Activated CD8-positive, alpha-beta T cell treated with anti-CD3 and anti-CD28 coated beads for 36 hours (primary cell): ENCODE data around the gene KPTN. TPM values are rescaled to one million over a fixed set of nuclear protein-coding genes. Genes with fewer than 3 reads are reported as not detected.

Experiments used
- ATAC-seq: fragments of 200-7000 bp; cut with Tn5 transposase; one replicate; pipeline ENCODE4 v1.10.0; 2021; ENCODE audit warnings: mild to moderate bottlenecking, moderate library complexity
- CTCF ChIA-PET: fragments of 350-600 bp; sonication (Branson Sonifier 250); formaldehyde crosslinking; loops from one replicate; lab custom pipeline; 2021; ENCODE audit warnings: antibody characterized with exemption; lab: Charles Lee
- POLR2A ChIA-PET: fragments of 350-600 bp; sonication (Branson Sonifier 250); formaldehyde crosslinking; loops from one replicate; lab custom pipeline; 2021; ENCODE audit warnings: antibody characterized with exemption; lab: Charles Lee
- DNase-seq: peaks from one replicate; pipeline ENCODE4 v3.0.0-alpha.2; 2020
- H3K27ac Mint-ChIP-seq: one replicate; pipeline ENCODE4 v1.8.0; 2021; ENCODE audit warnings: mild to moderate bottlenecking, mixed read lengths
- H3K27me3 Mint-ChIP-seq: one replicate; pipeline ENCODE4 v1.8.0; 2021; ENCODE audit warnings: mixed read lengths
- H3K36me3 Mint-ChIP-seq: one replicate; pipeline ENCODE4 v1.8.0; 2021; ENCODE audit warnings: low read depth, mixed read lengths
- H3K4me1 Mint-ChIP-seq: one replicate; pipeline ENCODE4 v1.8.0; 2021; ENCODE audit warnings: low read depth, mixed read lengths
- H3K4me3 Mint-ChIP-seq: one replicate; pipeline ENCODE4 v1.8.0; 2021; ENCODE audit warnings: mild to moderate bottlenecking, moderate library complexity, mixed read lengths
- H3K9me3 Mint-ChIP-seq: one replicate; pipeline ENCODE4 v1.8.0; 2021; ENCODE audit warnings: mixed read lengths
- CTCF ChIP-seq: fragments of 200-600 bp; IDR thresholded peaks from one replicate; pipeline ENCODE4 v1.8.0; 2022; ENCODE audit warnings: antibody characterized with exemption, mild to moderate bottlenecking
- intact Hi-C: fragments of 100-400 bp; cut with micrococcal nuclease; formaldehyde crosslinking; loops from one replicate; pipeline ENCODE4 v1.10.0; 2022
- total RNA-seq, 2 experiments: library from RNA; stranded (reverse); gene quantifications; one replicate each; pipeline ENCODE4 v1.2.3, GENCODE V29; 2021

Gene KPTN
- total RNA-seq, 2 experiments from 2014 or later: 10.4 to 11.0 TPM

- intact Hi-C loops: loop anchor here (2.0 to 10.0 kb wide), 3 partner anchors 47 to 261 kb away; partner anchors contain the start of genes KPTN and NAPA
Measured at GRCh38 chr19:47437500-47437899, 46.5 kb downstream of the KPTN start.

GRCh38 chr19:47436712-47437401, 47.2 kb downstream of the KPTN start:
- peaks cover 26% of the 10 kb centered on the region for H3K4me1 Mint-ChIP-seq
- intact Hi-C loops: loop anchor here (2.0 to 10.0 kb wide), 3 partner anchors 48 to 262 kb away; partner anchors contain the start of genes KPTN and NAPA
- POLR2A ChIA-PET: interaction anchor here (1.1 to 1.5 kb wide), 2 partner anchors 161 to 172 kb away, joined by 3 to 4 read pairs; no protein-coding TSS in a partner anchor
- H3K36me3 Mint-ChIP-seq: no peaks in the 10 kb centered on the region
- no peak overlapping the region for H3K4me3 Mint-ChIP-seq
- peaks cover 41% of the 10 kb centered on the region for H3K27me3 Mint-ChIP-seq
- H3K9me3 Mint-ChIP-seq: no peaks in the 10 kb centered on the region
- DNase-seq (peak; percentile 91), ATAC-seq (peak; percentile 87)
- TF ChIP-seq CTCF: peak; percentile 88
- H3K27ac Mint-ChIP-seq: no peak overlapping the region
- CTCF ChIA-PET: interaction anchor here (0.6 to 6.1 kb wide), 39 partner anchors 9 to 309 kb away, joined by 3 to 91 read pairs (median 5); partner anchors contain the start of genes DHX34, EHD2, KPTN and NAPA

More at GRCh38 chr19:47437500-47437899, 46.5 kb downstream of the KPTN start:
- POLR2A ChIA-PET: interaction anchor here (1.1 kb wide), 1 partner anchor 274 kb away, joined by 4 read pairs; no protein-coding TSS in a partner anchor
- Mint-ChIP-seq H3K36me3 (no peaks in the 10 kb centered on the region), H3K27me3 (peaks cover 40% of the 10 kb centered on the region), H3K4me1 (peaks cover 20% of the 10 kb centered on the region), H3K9me3 (no peaks in the 10 kb centered on the region), H3K4me3 (no peak overlapping the region), H3K27ac (no peak overlapping the region)
- ATAC-seq: no peak
- TF ChIP-seq CTCF: no peak
- CTCF ChIA-PET: interaction anchor here (0.6 to 6.1 kb wide), 4 partner anchors 86 to 307 kb away, joined by 3 to 91 read pairs (median 4); no protein-coding TSS in a partner anchor
- no peak for DNase-seq

- H3K9me3 Mint-ChIP-seq: no peaks in the 10 kb centered on the region
- H3K27me3 Mint-ChIP-seq: peaks cover 41% of the 10 kb centered on the region
- TF ChIP-seq CTCF: no peak
- peaks cover 27% of the 10 kb centered on the region for H3K4me1 Mint-ChIP-seq
- no peak for DNase-seq
- H3K36me3 Mint-ChIP-seq: no peaks in the 10 kb centered on the region
- ATAC-seq: no peak
- POLR2A ChIA-PET: interaction anchor here (0.8 to 1.5 kb wide), 4 partner anchors 53 to 255 kb away, joined by 3 to 5 read pairs (median 4); no protein-coding TSS in a partner anchor
- intact Hi-C loops: loop anchor here (2.0 to 10.0 kb wide), 3 partner anchors 49 to 263 kb away; partner anchors contain the start of genes KPTN and NAPA
- CTCF ChIA-PET: interaction anchor here (0.5 to 6.1 kb wide), 24 partner anchors 8 to 287 kb away, joined by 3 to 91 read pairs (median 6); partner anchors contain the start of genes EHD2, KPTN and NAPA
- H3K4me3 Mint-ChIP-seq: no peak overlapping the region
- H3K27ac Mint-ChIP-seq: no peak overlapping the region
Measured at GRCh38 chr19:47435883-47436417, 48.1 kb downstream of the KPTN start.

- no peak for DNase-seq
- Mint-ChIP-seq H3K27ac (no peak overlapping the region), H3K36me3 (no peaks in the 10 kb centered on the region), H3K4me1 (peaks cover 31% of the 10 kb centered on the region), H3K4me3 (no peak overlapping the region), H3K9me3 (no peaks in the 10 kb centered on the region), H3K27me3 (peaks cover 45% of the 10 kb centered on the region)
- no peak for ATAC-seq
- POLR2A ChIA-PET: interaction anchor here (1.0 kb wide), 1 partner anchor 256 kb away, joined by 5 read pairs; no protein-coding TSS in a partner anchor
- intact Hi-C loops: loop anchor here (10.0 kb wide), 1 partner anchor 80 kb away; the partner anchor contains the start of gene NAPA
- TF ChIP-seq CTCF: no peak
- CTCF ChIA-PET: interaction anchor here (0.5 to 6.1 kb wide), 8 partner anchors 10 to 280 kb away, joined by 3 to 91 read pairs (median 15); partner anchors contain the start of genes DHX34, EHD2 and KPTN
Measured at GRCh38 chr19:47435196-47435595, 48.8 kb downstream of the KPTN start.
